SK-N-SH treated with all-trans-retinoic acid at 6 μM for 48 hours (cell line): Measurements from ENCODE around the gene SSUH2.

Experiments used
- ATAC-seq: fragments of 200-7000 bp; cut with Tn5 transposase; 3 replicates; pipeline ENCODE4 v1.9.1; 2020; ENCODE audit warnings: mild to moderate bottlenecking, moderate library complexity
- ARNTL ChIP-seq: fragments of 450-650 bp; formaldehyde crosslinking; IDR thresholded peaks from 2 replicates; pipeline ENCODE4 v1.5.0; 2020; ENCODE audit warnings: low read depth, mild to moderate bottlenecking, moderate library complexity, borderline replicate concordance
- CSDC2 ChIP-seq: fragments of 250-450 bp; sonication (Bioruptor Pico); IDR thresholded peaks from 2 replicates; pipeline ENCODE4 v1.5.0; 2020; ENCODE audit warnings: mild to moderate bottlenecking, moderate library complexity
- CSRNP3 ChIP-seq: fragments of 250-450 bp; sonication (Bioruptor Pico); IDR thresholded peaks from 2 replicates; pipeline ENCODE4 v1.5.1; 2021; ENCODE audit warnings: mild to moderate bottlenecking, moderate library complexity
- ESRRG ChIP-seq: fragments of 250-450 bp; sonication (Bioruptor Pico); IDR thresholded peaks from 2 replicates; pipeline ENCODE4 v1.6.1; 2021; ENCODE audit warnings: mild to moderate bottlenecking
- GLIS3 ChIP-seq: fragments of 250-450 bp; sonication (Bioruptor Pico); IDR thresholded peaks from 2 replicates; pipeline ENCODE4 v1.5.0; 2020; ENCODE audit warnings: mild to moderate bottlenecking, moderate library complexity
- OSR1 ChIP-seq: fragments of 250-450 bp; sonication (Bioruptor Pico); IDR thresholded peaks from 2 replicates; pipeline ENCODE4 v1.8.0; 2022; ENCODE audit warnings: moderate library complexity, mild to moderate bottlenecking, inconsistent platforms
- PPARA ChIP-seq: fragments of 250-450 bp; sonication (Bioruptor Pico); IDR thresholded peaks from 2 replicates; pipeline ENCODE4 v1.5.0; 2020; ENCODE audit warnings: mild to moderate bottlenecking, borderline replicate concordance
- RARB ChIP-seq: fragments of 250-450 bp; sonication (Bioruptor Pico); IDR thresholded peaks from 2 replicates; pipeline ENCODE4 v1.8.0; 2021; ENCODE audit warnings: mild to moderate bottlenecking, moderate library complexity
- SNAI2 ChIP-seq: fragments of 250-450 bp; sonication (Bioruptor Pico); IDR thresholded peaks from 2 replicates; pipeline ENCODE4 v1.5.0; 2020; ENCODE audit warnings: mild to moderate bottlenecking, moderate library complexity
- TCF4 ChIP-seq: fragments of 250-450 bp; sonication (Bioruptor Pico); IDR thresholded peaks from 2 replicates; pipeline ENCODE4 v1.8.0; 2021; ENCODE audit warnings: mild to moderate bottlenecking, moderate library complexity, borderline replicate concordance
- TOX ChIP-seq: fragments of 250-450 bp; sonication (Bioruptor Pico); IDR thresholded peaks from 2 replicates; pipeline ENCODE4 v1.8.0; 2021; ENCODE audit warnings: mild to moderate bottlenecking, moderate library complexity, borderline replicate concordance
- ZFP30 ChIP-seq: fragments of 450-650 bp; formaldehyde crosslinking; IDR thresholded peaks from 2 replicates; pipeline ENCODE4 v1.5.0; 2022; ENCODE audit warnings: mild to moderate bottlenecking, moderate library complexity
- ZNF565 ChIP-seq: fragments of 450-650 bp; formaldehyde crosslinking; conservative IDR thresholded peaks from 2 replicates; pipeline ENCODE4 v1.5.0; 2020; ENCODE audit warnings: low read depth, mild to moderate bottlenecking, moderate library complexity
- ZNF8 ChIP-seq: fragments of 450-650 bp; formaldehyde crosslinking; IDR thresholded peaks from 2 replicates; pipeline ENCODE4 v1.5.0; 2020; ENCODE audit warnings: mild to moderate bottlenecking, moderate library complexity
- TF ChIP-seq, protein P1 (sequence below): fragments of 250-450 bp; sonication (Bioruptor Pico); IDR thresholded peaks from 2 replicates; pipeline ENCODE4 v1.8.0; 2021; ENCODE audit warnings: low read depth, mild to moderate bottlenecking, moderate library complexity, borderline replicate concordance
- TF ChIP-seq, protein P2 (sequence below): fragments of 250-450 bp; sonication (Bioruptor Pico); IDR thresholded peaks from 2 replicates; pipeline ENCODE4 v1.5.0; 2020; ENCODE audit warnings: mild to moderate bottlenecking, moderate library complexity

SSUH2 gene

DNA sequence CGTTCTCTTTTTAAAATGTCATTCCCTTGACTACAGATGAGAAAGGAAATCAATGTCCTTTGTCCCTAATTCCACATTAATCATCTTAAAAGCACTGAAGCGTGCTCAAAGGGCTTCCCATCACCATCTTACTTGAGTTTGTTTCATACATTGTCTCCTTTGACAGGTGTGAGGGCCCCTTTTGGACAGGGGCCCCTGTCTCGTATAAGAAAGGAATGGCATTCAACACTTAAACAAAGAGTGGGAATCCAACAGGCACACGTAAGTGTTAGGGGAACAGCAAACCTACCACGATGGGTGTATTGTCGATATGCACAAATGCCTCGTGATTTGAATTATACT, 5.0 kb downstream of the SSUH2 start:
- no peak for TF ChIP-seq ESRRG
- TF ChIP-seq, protein P1, sequence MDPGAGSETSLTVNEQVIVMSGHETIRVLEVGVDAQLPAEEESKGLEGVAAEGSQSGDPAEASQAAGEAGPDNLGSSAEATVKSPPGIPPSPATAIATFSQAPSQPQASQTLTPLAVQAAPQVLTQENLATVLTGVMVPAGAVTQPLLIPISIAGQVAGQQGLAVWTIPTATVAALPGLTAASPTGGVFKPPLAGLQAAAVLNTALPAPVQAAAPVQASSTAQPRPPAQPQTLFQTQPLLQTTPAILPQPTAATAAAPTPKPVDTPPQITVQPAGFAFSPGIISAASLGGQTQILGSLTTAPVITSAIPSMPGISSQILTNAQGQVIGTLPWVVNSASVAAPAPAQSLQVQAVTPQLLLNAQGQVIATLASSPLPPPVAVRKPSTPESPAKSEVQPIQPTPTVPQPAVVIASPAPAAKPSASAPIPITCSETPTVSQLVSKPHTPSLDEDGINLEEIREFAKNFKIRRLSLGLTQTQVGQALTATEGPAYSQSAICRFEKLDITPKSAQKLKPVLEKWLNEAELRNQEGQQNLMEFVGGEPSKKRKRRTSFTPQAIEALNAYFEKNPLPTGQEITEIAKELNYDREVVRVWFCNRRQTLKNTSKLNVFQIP (CRISPR knock-in tag) = no peak
- no peak for TF ChIP-seq TCF4 (CRISPR knock-in tag)
- no peak for TF ChIP-seq RARB (CRISPR knock-in tag)
- TF ChIP-seq ZNF8 (CRISPR knock-in tag) = no peak
- no peak for ATAC-seq

DNA sequence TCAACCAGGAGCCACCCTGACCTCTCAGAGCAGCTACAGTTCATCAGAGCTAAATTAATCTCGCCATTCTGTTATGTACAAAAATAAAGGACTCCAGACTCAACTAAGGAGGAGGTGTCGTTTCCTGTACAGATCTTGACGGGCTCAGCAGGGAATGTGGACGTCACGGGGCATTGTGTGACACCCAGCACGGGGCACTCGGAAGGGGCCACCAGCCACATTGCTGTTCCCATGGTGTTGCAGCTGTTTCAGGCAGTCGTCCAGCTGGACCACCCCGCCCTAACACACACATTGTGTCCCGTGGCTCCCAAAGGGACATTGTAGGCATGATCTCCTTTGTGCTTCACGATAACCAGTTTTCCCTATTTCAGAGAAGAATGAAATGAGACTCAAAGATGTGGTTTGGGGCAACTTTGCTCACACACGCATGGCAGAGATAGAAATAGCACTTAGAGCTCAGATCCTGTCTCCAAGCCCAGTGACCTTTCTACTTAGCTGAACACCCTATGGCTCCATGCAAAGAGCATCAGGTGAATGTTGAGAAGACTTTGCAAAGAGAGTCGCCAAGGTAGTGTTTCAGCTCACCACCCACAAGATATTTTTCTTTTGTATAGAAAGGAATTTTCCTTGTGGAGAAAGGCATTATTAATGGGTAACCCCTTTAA, 5.5 kb downstream of the SSUH2 start:
- ATAC-seq = no peak
- TF ChIP-seq GLIS3 (CRISPR knock-in tag) = no peak
- TF ChIP-seq, protein P1 (CRISPR knock-in tag) = no peak
- no peak for TF ChIP-seq ZNF565
- no peak for TF ChIP-seq PPARA (CRISPR knock-in tag)
- TF ChIP-seq, protein P2, sequence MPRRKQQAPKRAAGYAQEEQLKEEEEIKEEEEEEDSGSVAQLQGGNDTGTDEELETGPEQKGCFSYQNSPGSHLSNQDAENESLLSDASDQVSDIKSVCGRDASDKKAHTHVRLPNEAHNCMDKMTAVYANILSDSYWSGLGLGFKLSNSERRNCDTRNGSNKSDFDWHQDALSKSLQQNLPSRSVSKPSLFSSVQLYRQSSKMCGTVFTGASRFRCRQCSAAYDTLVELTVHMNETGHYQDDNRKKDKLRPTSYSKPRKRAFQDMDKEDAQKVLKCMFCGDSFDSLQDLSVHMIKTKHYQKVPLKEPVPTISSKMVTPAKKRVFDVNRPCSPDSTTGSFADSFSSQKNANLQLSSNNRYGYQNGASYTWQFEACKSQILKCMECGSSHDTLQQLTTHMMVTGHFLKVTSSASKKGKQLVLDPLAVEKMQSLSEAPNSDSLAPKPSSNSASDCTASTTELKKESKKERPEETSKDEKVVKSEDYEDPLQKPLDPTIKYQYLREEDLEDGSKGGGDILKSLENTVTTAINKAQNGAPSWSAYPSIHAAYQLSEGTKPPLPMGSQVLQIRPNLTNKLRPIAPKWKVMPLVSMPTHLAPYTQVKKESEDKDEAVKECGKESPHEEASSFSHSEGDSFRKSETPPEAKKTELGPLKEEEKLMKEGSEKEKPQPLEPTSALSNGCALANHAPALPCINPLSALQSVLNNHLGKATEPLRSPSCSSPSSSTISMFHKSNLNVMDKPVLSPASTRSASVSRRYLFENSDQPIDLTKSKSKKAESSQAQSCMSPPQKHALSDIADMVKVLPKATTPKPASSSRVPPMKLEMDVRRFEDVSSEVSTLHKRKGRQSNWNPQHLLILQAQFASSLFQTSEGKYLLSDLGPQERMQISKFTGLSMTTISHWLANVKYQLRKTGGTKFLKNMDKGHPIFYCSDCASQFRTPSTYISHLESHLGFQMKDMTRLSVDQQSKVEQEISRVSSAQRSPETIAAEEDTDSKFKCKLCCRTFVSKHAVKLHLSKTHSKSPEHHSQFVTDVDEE (CRISPR knock-in tag) = no peak
- no peak for TF ChIP-seq CSDC2 (CRISPR knock-in tag)
- no peak for TF ChIP-seq ZNF8 (CRISPR knock-in tag)
- TF ChIP-seq TOX (CRISPR knock-in tag) = no peak
- no peak for TF ChIP-seq ARNTL (CRISPR knock-in tag)
- no peak for TF ChIP-seq CSRNP3 (CRISPR knock-in tag)
- no peak for TF ChIP-seq SNAI2 (CRISPR knock-in tag)
- TF ChIP-seq ZFP30 = no peak
- no peak for TF ChIP-seq OSR1 (CRISPR knock-in tag)

- no peak for ATAC-seq
These were observed 7.2 kb downstream of the SSUH2 start for GRCh38 chr3:8637348-8637747.

More at GRCh38 chr3:8637348-8637747, 7.2 kb downstream of the SSUH2 start:
- TF ChIP-seq CSRNP3 (CRISPR knock-in tag) (no peak), OSR1 (CRISPR knock-in tag) (no peak), TCF4 (CRISPR knock-in tag) (no peak), ESRRG (no peak)
- TF ChIP-seq, protein P2 (CRISPR knock-in tag) = no peak
